PC-3 (cell line): ENCODE measurements around the gene TCF7L1. TPM values are rescaled to one million over a fixed set of nuclear protein-coding genes. Genes with fewer than 3 reads are reported as not detected.

Experiments
- ATAC-seq: fragments of 200-7000 bp; cut with Tn5 transposase; 2 replicates; pipeline ENCODE4 v1.9.1; 2020; ENCODE audit warnings: mild to moderate bottlenecking, moderate library complexity
- BruUV-seq: library from RNA; stranded (reverse); fragments of 400-500 nt; replicated peaks from 2 replicates; lab custom pipeline; 2021; lab: Mats Ljungman, UMichigan
- CTCF ChIA-PET: fragments of 300-600 bp; sonication (Branson Sonifier 250); formaldehyde crosslinking; loops from one replicate; lab custom pipeline; 2022; ENCODE audit warnings: antibody characterized with exemption; lab: Charles Lee
- POLR2A ChIA-PET: fragments of 300-600 bp; sonication (Branson Sonifier 250); formaldehyde crosslinking; loops from one replicate; lab custom pipeline; 2022; ENCODE audit warnings: antibody characterized with exemption; ENCODE audit not compliant: unreplicated experiment; lab: Charles Lee
- DNase-seq: peaks from one replicate; pipeline ENCODE4 v3.0.0-alpha.2; 2015
- H2AFZ ChIP-seq: fragments of 300-600 bp; sonication (generic); 2 replicates; pipeline ENCODE4 v1.6.0; 2016; ENCODE audit warnings: antibody characterized with exemption, low read length
- H3F3A ChIP-seq: fragments of 300-600 bp; sonication (generic); one replicate; pipeline ENCODE4 v1.6.0; 2017; ENCODE audit warnings: antibody characterized with exemption, low read length, control low read depth, mild to moderate bottlenecking; ENCODE audit not compliant: unreplicated experiment
- H3K27ac ChIP-seq: fragments of 300-600 bp; sonication (generic); 2 replicates; pipeline ENCODE4 v1.5.1; 2016; ENCODE audit warnings: mild to moderate bottlenecking, low read length
- H3K27me3 ChIP-seq: fragments of 300-600 bp; sonication (generic); 2 replicates; pipeline ENCODE4 v1.6.1; 2016; ENCODE audit warnings: low read length, mixed read lengths
- H3K36me3 ChIP-seq: fragments of 300-600 bp; sonication (generic); 2 replicates; pipeline ENCODE4 v1.6.1; 2016; ENCODE audit warnings: low read depth, mixed run types, low read length, mixed read lengths
- H3K4me1 ChIP-seq: fragments of 300-600 bp; sonication (generic); 2 replicates; pipeline ENCODE4 v1.5.1; 2016; ENCODE audit warnings: low read length; ENCODE audit not compliant: insufficient read depth
- H3K4me2 ChIP-seq: fragments of 300-600 bp; sonication (generic); 2 replicates; pipeline ENCODE4 v1.6.0; 2016; ENCODE audit warnings: low read length
- H3K4me3 ChIP-seq: fragments of 300-600 bp; sonication (generic); 2 replicates; pipeline ENCODE4 v1.5.1; 2016; ENCODE audit warnings: mild to moderate bottlenecking, low read length, mixed read lengths
- H3K79me2 ChIP-seq: fragments of 300-600 bp; sonication (generic); 2 replicates; pipeline ENCODE4 v1.6.1; 2017; ENCODE audit warnings: low read length, mixed read lengths
- H3K9ac ChIP-seq: fragments of 300-600 bp; sonication (generic); 2 replicates; pipeline ENCODE4 v1.6.0; 2016; ENCODE audit warnings: mild to moderate bottlenecking, low read length
- H3K9me2 ChIP-seq: fragments of 300-600 bp; sonication (generic); replicated peaks from 2 replicates; pipeline ENCODE4 v1.6.1; 2016; ENCODE audit warnings: mixed run types, low read length, mixed read lengths
- H3K9me3 ChIP-seq: fragments of 300-600 bp; sonication (generic); 2 replicates; pipeline ENCODE4 v1.6.1; 2016; ENCODE audit warnings: low read length, mixed read lengths
- H4K20me1 ChIP-seq: fragments of 300-600 bp; sonication (generic); 2 replicates; pipeline ENCODE4 v1.6.1; 2016; ENCODE audit warnings: low read length, mixed read lengths
- EZH2 ChIP-seq: fragments of 300-600 bp; sonication (generic); IDR thresholded peaks from one replicate; pipeline ENCODE4 v1.6.1; 2017; ENCODE audit warnings: antibody characterized with exemption, mild to moderate bottlenecking, low read length; ENCODE audit not compliant: unreplicated experiment
- EZH2phosphoT487 ChIP-seq: fragments of 300-600 bp; sonication (generic); IDR thresholded peaks from 2 replicates; pipeline ENCODE4 v1.6.1; 2018; ENCODE audit warnings: mild to moderate bottlenecking, antibody characterized with exemption, low read length, borderline replicate concordance
- intact Hi-C: fragments of 100-400 bp; cut with micrococcal nuclease; formaldehyde crosslinking; loops from 2 replicates; pipeline ENCODE4 v1.9.0; 2023
- total RNA-seq: library from RNA; depleted of rRNA; stranded (reverse); fragments of >200 nt; gene quantifications from 2 replicates; pipeline ENCODE4 v1.2.3, GENCODE V29; 2014
- TF ChIP-seq, protein P1 (sequence below): fragments of 300-600 bp; sonication (generic); conservative IDR thresholded peaks from 2 replicates; pipeline ENCODE4 v1.5.1; 2017; ENCODE audit warnings: antibody characterized with exemption, low read depth, mild to moderate bottlenecking, low read length

Gene TCF7L1
- total RNA-seq, 1 experiment from 2014 or later, result 1.8 TPM

DNA sequence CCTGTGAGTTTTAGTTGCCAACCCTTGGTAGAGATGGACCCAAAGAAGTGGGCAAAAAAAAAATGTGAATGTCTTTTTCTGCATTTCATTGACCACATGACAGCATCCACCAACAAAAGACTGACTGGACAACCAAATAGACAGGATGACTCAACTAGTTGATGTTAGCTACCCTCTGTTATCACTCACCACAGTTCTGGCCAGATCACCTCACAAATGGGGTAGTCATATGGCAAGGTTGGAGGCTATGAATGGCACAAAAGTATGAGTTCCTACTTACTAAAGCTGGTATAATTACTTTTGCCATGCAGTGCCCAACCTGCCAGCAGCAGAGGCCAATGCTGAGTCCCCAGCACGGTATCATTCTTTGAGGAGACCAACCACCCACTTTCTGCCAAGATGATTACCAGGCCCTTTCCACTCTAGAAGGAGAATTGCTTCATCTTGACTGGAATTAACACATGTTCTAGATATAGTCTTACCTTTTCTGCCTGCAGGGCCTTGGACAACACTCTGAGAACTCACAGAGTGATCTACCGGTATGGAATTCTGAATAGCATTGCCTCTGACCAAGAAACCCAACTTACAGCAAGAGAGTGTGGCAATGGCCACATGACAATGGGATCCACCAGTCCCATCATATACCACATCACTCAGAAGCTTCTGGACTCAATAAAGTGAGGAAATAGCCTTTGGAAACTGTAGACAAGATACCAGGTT, 20.1 kb upstream of the TCF7L1 start:
- H3K9me2 ChIP-seq, result no peaks in the 10 kb centered on the region
- peak; percentile 53 for DNase-seq
- H3K4me3 ChIP-seq, result no peak overlapping the region
- H3K4me2 ChIP-seq, result no peak overlapping the region
- no peaks in the 10 kb centered on the region for H3K79me2 ChIP-seq
- H2AFZ ChIP-seq, result no peak overlapping the region
- H3K4me1 ChIP-seq, result peaks cover 15% of the 10 kb centered on the region; the same call in 1 of the 2 replicates
- H3K27ac ChIP-seq, result no peak overlapping the region
- no peaks in the 10 kb centered on the region for H3K27me3 ChIP-seq
- TF ChIP-seq EZH2phosphoT487 (no peak), EZH2 (no peak)
- TF ChIP-seq, protein P1, sequence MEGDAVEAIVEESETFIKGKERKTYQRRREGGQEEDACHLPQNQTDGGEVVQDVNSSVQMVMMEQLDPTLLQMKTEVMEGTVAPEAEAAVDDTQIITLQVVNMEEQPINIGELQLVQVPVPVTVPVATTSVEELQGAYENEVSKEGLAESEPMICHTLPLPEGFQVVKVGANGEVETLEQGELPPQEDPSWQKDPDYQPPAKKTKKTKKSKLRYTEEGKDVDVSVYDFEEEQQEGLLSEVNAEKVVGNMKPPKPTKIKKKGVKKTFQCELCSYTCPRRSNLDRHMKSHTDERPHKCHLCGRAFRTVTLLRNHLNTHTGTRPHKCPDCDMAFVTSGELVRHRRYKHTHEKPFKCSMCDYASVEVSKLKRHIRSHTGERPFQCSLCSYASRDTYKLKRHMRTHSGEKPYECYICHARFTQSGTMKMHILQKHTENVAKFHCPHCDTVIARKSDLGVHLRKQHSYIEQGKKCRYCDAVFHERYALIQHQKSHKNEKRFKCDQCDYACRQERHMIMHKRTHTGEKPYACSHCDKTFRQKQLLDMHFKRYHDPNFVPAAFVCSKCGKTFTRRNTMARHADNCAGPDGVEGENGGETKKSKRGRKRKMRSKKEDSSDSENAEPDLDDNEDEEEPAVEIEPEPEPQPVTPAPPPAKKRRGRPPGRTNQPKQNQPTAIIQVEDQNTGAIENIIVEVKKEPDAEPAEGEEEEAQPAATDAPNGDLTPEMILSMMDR, result no peak
- no peak overlapping the region for H3K9ac ChIP-seq
- no peaks in the 10 kb centered on the region for H4K20me1 ChIP-seq
- no peaks in the 10 kb centered on the region for H3F3A ChIP-seq
- BruUV-seq, result no TSS peak
- H3K9me3 ChIP-seq, result no peaks in the 10 kb centered on the region
- ChIA-PET POLR2A (no interaction called here), CTCF (no interaction called here)
- intact Hi-C loops, result no loop called here
- no peaks in the 10 kb centered on the region for H3K36me3 ChIP-seq
- ATAC-seq, result no peak

DNA sequence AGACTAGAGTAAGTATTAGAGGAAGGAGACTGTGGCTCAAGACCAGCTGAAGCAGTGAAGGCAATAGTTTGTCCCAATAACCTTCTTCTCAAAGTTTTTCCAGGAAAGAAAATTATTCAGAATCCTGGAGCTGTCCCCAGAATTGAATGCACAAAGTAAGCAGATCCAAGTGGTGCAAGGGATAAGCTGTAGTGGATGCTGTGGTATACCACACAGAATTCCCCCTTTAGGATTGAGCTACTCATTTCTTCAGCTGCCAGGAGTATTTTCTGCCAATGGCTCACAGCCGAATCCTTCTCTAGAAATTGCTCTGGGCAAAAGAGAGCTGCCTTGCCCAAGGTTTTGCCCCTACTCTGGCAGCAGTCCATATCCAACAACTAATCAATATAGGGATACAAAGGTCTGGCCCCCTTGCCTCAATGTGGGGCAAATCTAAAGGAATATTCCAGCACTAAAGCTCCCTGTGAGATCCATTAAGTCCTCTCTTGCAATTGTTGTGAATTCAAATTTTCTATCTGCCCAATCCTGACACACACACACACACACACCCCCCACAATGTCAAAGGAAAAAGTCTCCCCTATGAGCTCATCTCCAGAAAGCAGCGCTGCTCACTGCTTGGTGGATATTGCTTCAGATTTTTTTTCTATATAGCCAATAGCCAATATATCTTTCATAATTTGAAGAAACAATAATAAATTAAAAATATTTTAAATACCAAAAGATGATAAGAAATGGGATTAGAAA, 18.4 kb upstream of the TCF7L1 start:
- BruUV-seq, result no TSS peak
- Histone ChIP-seq H3K4me1 (peaks cover 15% of the 10 kb centered on the region; the same call in 1 of the 2 replicates), H3K9ac (no peak overlapping the region), H3K9me3 (no peaks in the 10 kb centered on the region), H3K4me3 (no peak overlapping the region), H3K27ac (no peak overlapping the region), H3F3A (no peaks in the 10 kb centered on the region), H2AFZ (no peak overlapping the region), H3K9me2 (no peaks in the 10 kb centered on the region), H3K27me3 (no peaks in the 10 kb centered on the region), H3K79me2 (no peaks in the 10 kb centered on the region), H3K4me2 (no peak overlapping the region), H4K20me1 (no peaks in the 10 kb centered on the region), H3K36me3 (no peaks in the 10 kb centered on the region)
- DNase-seq (no peak), ATAC-seq (no peak)
- ChIA-PET POLR2A (no interaction called here), CTCF (no interaction called here)
- intact Hi-C loops, result no loop called here
- TF ChIP-seq EZH2phosphoT487, result no peak
- no peak for TF ChIP-seq EZH2
- TF ChIP-seq, protein P1, result no peak

DNA sequence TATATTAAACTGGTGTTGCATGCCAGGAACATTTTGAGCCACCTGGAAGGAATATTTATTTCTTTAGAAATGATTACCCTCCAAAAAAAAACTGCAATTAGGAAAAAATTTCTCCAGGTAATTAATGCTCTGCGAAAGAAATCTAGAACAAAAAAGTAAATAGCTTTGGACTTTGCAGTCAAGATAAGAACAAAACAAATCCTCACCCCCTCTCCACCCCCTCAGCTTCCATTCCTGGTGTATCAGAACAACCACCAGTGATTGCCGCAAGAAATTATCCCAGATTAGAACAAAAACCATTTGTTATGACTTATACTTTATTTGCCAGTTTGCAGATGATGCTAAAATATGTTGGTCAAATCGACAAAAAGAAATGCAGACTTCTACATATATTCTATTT, 17.0 kb upstream of the TCF7L1 start:
- DNase-seq (no peak), ATAC-seq (no peak)
- Histone ChIP-seq H3K4me2 (no peak overlapping the region), H3K9ac (no peak overlapping the region), H3F3A (no peaks in the 10 kb centered on the region), H3K79me2 (no peaks in the 10 kb centered on the region), H3K27ac (no peak overlapping the region), H3K9me2 (no peaks in the 10 kb centered on the region), H4K20me1 (no peaks in the 10 kb centered on the region), H3K27me3 (no peaks in the 10 kb centered on the region), H3K9me3 (no peaks in the 10 kb centered on the region), H3K4me3 (no peak overlapping the region), H3K4me1 (peaks cover 15% of the 10 kb centered on the region; the same call in 1 of the 2 replicates), H3K36me3 (no peaks in the 10 kb centered on the region), H2AFZ (no peak overlapping the region)
- TF ChIP-seq, protein P1, result no peak
- no peak for TF ChIP-seq EZH2
- no peak for TF ChIP-seq EZH2phosphoT487
- BruUV-seq, result no TSS peak
- intact Hi-C loops, result no loop called here
- ChIA-PET CTCF (no interaction called here), POLR2A (no interaction called here)
